GM18861 (cell line): Measurements from ENCODE around the gene ZNF366.
A peak's percentile ranks its signal among the peaks of the same experiment; 100 is the strongest.

Source experiments
- ATAC-seq: cut with Tn5 transposase; IDR thresholded peaks from one replicate; pipeline ENCODE4 v1.9.1; 2021; ENCODE audit not compliant: unreplicated experiment

The ZNF366 gene

DNA sequence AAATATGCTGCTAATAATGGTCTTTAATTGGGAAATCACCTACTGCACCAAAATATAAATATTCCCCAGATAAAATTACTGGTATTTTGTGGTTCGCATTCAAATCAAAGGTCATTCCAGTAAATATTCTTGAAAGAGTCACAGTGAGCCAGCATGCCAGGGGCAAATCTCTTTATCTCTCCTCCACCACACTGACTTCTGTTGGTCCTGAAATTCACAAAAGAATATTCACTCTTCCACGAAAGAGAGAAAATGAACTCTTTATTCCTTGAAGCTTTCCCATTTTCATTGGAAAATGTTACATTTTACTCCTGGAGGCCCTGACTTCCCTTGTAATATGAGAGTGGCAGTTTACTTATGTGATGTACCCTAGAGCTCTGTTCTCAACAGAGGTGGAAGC is 39.7 kb downstream of the ZNF366 start:
- ATAC-seq, result no peak

- peak; percentile 51 for ATAC-seq
Observed at GRCh38 chr5:72465601-72466563, 41.3 kb downstream of the ZNF366 start.

DNA sequence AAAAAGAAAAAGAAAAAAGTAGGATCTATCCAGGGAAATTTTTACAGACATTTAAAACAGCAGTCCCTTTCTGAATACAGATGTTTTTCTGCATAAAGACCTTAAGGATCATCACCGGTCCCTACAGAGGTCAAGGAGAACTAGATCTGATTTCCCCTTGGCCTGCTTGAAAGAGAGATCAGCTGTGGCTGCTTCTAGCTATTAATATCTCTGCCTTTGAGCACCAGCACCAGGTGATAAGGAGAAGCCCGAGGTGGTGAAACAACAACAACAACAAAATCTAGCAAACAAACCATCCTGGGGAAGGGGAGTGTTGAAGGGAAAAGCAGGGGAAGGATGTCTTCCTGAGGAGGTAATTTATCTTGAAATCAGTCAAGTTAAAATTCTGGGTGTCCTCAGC is 42.1 kb downstream of the ZNF366 start:
- no peak for ATAC-seq

DNA sequence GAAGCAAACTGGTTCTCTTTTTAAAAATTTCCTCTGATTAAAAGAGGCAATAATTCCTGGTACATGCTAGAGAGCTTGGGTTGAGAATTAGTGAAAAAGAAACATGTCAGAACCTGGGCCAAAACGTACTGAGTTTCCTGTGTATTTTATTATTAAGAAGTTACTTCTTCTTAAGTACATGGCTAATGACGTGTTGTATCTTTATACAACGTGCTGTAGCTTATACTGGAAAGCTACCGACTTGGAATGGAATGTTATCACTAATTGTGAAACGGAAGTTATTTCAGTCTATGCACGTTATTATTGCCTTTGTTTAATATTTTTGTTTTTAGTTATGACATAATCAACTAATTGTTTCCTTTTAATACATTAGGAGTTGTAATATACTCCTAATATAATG is 43.1 kb downstream of the ZNF366 start:
- ATAC-seq, result no peak

DNA sequence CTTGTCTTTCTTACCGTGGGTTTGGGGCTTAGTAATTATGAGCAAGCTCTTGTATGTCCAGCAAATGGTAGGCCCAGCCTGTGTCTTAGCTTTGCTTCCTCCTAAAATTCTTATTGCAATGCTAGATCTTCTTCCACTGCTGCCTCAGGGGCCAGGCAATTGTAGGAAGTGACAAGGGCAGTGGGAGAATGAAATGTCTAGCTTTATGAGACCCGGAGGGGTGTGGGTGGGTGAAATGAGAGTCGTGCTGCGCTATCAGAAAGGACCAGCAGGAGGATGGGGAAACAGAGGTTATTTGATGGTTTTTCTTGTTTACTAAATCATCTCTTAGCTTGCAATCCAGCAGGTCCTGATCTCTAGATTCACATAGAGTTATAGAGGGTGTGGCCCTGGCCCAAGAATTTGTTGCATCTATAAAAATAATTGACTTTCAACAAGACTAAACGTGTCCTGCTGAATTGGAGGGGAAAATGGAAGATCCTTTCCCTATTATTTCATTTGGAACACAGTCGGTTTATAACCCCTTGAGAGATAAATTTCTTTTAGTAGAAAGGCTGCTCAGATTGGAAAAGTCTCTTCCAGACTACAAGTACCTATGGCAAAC is 43.7 kb downstream of the ZNF366 start:
- no peak for ATAC-seq

DNA sequence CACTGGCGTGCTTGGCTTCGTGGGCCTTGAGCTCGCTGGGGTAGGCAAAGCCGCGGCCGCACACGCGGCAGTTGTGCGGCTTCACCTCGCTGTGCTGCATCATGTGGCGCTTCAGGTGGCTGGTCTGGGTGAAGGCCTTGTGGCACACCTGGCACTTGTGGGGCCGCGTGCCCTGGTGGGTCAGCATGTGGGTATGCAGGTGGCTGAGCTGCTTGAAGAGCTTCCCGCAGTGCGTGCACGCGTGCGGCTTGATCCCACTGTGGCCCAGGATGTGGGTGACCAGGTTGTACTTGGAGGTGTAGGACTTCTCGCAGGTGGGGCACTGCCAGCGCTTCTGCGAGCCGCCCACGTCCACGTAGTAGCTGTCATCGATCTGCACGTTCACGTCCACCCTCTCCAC is 46.8 kb downstream of the ZNF366 start:
- no peak for ATAC-seq

GRCh38 chr5:72459913-72460312 is 47.3 kb downstream of the ZNF366 start:
- ATAC-seq, result no peak

GRCh38 chr5:72459089-72459661 is 48.0 kb downstream of the ZNF366 start:
- ATAC-seq, result no peak

GRCh38 chr5:72458407-72458806 is 48.8 kb downstream of the ZNF366 start:
- no peak for ATAC-seq

DNA sequence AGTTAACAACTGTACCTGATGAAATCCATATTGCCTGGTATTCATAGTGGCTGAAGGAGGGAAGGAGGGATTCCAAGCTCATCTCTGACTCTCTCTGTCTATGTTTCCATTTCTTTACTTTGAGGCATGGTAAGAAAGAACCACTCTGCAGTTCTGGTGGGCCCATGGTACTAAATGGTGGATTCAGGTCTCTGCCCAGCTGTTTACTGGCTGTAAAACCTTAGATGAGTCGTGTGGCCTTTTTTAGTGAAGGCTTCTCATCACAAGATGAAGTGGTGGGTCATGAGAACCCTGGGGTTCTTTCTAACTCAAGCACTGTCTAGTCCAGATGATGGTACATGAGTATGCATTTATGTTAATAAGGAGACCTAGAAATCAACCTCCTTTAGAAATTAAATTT is 49.7 kb downstream of the ZNF366 start:
- no peak for ATAC-seq

DNA sequence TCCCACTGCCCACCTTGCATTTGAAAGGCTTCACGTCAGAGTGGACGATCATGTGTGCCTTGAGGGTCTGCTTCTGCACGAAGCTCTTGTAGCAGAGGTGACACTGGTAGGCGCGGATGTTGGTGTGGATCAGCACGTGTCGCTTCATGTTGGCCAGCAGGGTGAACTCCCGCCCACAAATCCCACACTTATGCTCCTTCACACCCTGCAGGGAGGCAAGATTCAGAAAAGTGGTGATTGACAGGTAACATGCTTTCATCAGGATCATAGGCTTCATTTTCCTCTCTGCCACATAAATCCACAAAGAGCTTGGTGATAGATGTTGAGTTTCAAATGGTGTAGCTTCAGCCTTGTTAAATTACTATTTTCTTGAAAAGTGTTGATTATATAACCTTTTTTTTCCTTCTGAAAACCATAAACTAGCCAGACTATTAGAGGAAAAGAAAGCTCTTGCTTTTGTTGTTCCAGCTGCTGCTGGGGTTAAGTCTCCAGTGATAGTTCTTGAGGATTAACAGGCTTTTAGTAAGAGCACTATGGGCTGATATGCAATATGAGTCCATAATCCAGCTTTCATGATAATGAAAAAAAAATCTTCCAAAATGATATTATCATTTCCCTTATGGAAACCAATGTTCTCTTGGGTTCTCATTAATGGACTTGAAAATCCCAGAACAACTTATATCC is 50.7 kb downstream of the ZNF366 start:
- no peak for ATAC-seq

DNA sequence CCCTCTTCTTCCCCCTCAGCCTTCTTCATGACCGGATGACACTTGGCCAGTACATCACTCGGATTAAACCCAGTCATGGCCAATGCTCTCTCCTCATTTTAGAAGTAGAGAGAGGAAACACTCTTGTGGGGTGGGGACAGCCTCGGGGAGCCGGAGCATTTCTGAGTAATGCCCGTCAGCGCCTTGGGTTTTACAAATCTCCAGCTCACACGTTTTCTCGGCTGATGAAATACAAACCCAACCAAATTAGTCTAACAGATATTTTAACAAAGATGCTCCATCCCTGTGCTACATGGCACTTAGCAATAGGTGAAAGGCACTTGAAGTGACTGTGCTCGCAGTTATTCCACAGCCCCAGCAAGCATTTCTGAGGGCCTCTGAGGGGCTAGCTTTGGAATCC is 51.7 kb downstream of the ZNF366 start:
- no peak for ATAC-seq

DNA sequence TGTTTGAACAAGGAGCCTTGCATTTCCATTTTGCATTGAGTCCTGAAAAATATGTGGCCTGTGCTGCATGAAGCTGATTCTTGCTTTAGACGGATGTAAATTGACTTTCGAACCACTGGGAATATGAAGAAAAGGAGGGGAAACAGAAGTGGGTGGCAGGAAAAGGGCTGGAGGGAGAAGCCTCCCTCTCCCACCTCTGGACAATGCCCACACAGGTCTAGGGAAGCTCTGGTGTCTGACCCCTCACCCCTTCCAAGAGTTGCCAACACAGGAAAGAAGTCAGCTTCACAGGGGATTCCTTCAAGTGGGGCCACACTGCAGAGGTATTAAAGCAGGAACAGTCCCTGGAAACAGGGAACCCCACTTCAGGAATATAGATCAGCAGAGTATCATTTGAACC is 52.2 kb downstream of the ZNF366 start:
- no peak for ATAC-seq

DNA sequence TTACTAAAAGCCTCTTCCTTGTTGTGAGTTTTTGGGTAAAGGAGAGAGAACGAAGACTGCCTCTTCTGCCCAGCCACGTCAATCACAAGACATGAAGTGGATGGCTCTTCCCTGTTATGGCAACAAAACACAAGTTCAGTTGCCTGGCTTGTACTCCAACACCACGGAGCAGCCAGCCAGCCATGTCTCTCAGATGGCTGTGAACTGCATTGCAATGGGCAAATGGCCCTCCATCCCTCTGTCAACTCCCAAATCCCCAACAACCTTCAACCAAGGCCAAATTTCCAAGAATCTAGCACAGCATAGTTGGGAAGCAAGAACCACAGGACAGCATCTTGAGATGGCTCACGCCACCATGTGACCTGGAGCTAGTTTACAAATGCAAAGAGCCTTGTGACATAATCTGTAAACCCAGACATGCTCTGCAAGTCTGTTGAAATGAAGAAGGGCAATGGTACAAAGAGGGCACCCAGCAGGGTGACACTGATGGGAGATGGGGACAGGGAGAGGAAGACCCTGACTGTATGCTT is 53.9 kb downstream of the ZNF366 start:
- no peak for ATAC-seq

- ATAC-seq, result no peak
Observed at GRCh38 chr5:72452515-72453245, 54.5 kb downstream of the ZNF366 start.

- ATAC-seq, result peak; percentile 92
Observed at GRCh38 chr5:72451741-72452505, 55.3 kb downstream of the ZNF366 start.

DNA sequence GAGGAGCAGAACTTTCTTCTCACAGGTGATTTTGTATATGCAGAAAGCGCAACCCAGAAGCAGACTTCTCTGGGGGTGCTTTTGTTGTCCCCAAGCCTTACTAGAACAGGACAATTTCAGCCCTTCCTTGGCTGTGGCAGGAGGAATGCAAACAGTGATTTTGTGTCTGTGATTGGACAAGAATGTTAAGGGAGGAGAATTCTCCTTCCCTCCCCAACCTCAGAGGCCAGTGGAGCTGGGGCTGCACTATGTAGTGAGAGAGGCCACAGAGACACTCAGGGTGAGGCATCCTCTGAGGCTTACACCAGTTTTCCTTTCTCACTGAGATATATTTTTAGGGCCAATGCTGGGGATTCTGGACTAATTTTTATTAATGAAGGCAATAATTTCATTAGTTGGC is 58.8 kb downstream of the ZNF366 start:
- ATAC-seq, result no peak

DNA sequence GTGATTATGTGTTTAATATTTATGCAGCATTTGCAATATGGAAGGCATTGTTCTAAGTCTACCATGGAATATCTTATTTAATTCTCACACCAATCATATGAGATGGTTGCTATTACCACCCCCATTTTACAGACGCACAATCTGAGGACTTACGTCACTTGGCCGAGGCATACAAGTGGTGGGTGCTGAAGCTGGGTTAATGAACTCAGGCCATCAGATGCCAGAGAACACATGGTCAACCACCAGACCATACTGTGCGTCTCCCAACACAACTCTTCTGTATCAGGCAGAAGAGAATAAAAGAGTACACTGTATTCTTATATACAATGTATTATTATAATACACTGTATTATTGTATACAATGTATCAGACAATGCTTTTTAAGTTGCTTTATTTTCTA is 59.5 kb downstream of the ZNF366 start:
- ATAC-seq, result no peak

DNA sequence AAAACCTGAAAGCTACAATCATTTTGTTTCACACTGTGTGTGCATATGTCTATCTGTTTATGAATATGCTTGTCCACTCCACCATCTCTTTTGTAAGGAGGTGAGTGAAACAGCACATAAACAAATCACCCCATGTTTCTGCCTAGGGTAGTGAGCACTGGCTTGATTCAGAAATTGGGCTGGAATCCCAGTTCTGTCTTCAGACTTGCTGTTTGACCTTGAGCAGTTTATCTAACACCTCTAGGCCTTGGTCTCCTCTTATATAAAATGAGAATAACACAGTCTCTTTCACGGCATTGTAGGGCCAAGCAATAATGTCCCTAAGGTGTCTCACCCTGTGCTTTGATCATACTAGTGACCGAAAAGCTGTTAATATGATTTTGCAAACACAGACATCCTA is 61.2 kb downstream of the ZNF366 start:
- ATAC-seq, result no peak

DNA sequence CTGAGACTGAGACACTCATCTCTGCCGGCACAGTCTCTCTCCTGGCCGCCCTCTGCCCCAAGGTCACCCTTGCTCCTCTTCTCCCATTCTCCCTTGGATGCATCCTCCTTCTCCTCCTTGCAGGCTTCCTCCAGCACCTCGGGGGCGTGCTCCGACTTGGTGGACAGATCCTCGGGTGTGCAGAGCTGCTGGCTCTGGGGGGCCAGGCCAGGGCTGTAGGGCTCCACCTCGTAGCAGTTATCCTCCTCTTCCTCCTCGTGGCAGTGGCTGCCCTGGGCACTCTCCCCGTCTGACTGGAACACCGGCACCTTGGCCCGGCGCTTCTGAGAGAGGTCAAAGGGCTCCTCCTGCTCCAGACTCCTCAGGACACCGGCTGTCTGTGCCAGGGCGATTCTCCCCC is 63.3 kb downstream of the ZNF366 start:
- ATAC-seq, result no peak
